ENCODE results near the gene ANTKMT. TPM values are rescaled to one million over a fixed set of nuclear protein-coding genes. Genes with fewer than 3 reads are reported as not detected.

The ANTKMT gene
- total and polyA plus RNA-seq, 2 of the 4 experiments (the other 2 are of a cell fraction), result 7.3 to 16.2 TPM

GRCh38 chr16:765488-765865, 44.5 kb downstream of the ANTKMT start:
- no peak overlapping the region for H2AK9ac ChIP-seq (replicated peaks; ENCODE audit: low read depth, low read length, poor library complexity)
- H2BK20ac ChIP-seq (ENCODE audit: low read depth, low read length), result no peak overlapping the region
- no peak overlapping the region for H3K23ac ChIP-seq (ENCODE audit: low read depth, low read length)
- dilution Hi-C loops (cut with HindIII; ENCODE audit: low sequenced_read_pairs, unreplicated experiment), result no loop called here
- H3K14ac ChIP-seq (replicated peaks; ENCODE audit: low read depth, low read length), result no peak overlapping the region
- no peaks in the 10 kb centered on the region for H3K4me1 ChIP-seq (ENCODE audit: control insufficient read depth, insufficient read depth, low read length)
- no peak overlapping the region for H4K8ac ChIP-seq (ENCODE audit: low read depth in 2 of 2, low read length in 2 of 2)
- no peak overlapping the region for H4K5ac ChIP-seq (ENCODE audit: low read depth, low read length)
- no peaks in the 10 kb centered on the region for H3K9me3 ChIP-seq (ENCODE audit: control insufficient read depth, insufficient read depth, low read length)
- DNase-seq (no peak), ATAC-seq (ENCODE audit: low read depth) (no peak)
- no peaks in the 10 kb centered on the region for H3K36me3 ChIP-seq (ENCODE audit: control insufficient read depth, insufficient read depth, low read length)
- no peak overlapping the region for H3K4ac ChIP-seq (ENCODE audit: low read depth, low read length)
- no peak overlapping the region for H3K4me3 ChIP-seq (ENCODE audit: insufficient read depth, low read depth, low read length)
- no peak overlapping the region for H2BK15ac ChIP-seq (ENCODE audit: low read depth, low read length)
- POLR2A ChIA-PET (ENCODE audit: unreplicated experiment), result no interaction called here
- no peak overlapping the region for H2AK5ac ChIP-seq (ENCODE audit: low read depth, low read length)
- H3K18ac ChIP-seq (ENCODE audit: low read depth, low read length), result no peak overlapping the region
- no peak overlapping the region for H4K91ac ChIP-seq (ENCODE audit: insufficient read depth, low read depth, low read length)
- CTCF ChIA-PET, result no interaction called here
- TF ChIP-seq MXI1 (IDR thresholded peaks at IDR 0.05; ENCODE audit: borderline replicate concordance, low read depth, low read length) (no peak), FOS (IDR thresholded peaks at IDR 0.05; ENCODE audit: low read depth, low read length) (no peak), SMC3 (IDR thresholded peaks at IDR 0.05; ENCODE audit: low read depth, low read length) (no peak), MAFK (IDR thresholded peaks at IDR 0.05; ENCODE audit: low read depth, low read length) (no peak), RAD21 (IDR thresholded peaks at IDR 0.05; ENCODE audit: low read length) (no peak), RFX5 (IDR thresholded peaks at IDR 0.05; ENCODE audit: low read depth, low read length) (no peak), ELK1 (IDR thresholded peaks at IDR 0.05; ENCODE audit: borderline replicate concordance, low read depth, low read length) (no peak), CTCF (conservative IDR thresholded peaks at IDR 0.05; ENCODE audit: low read depth, low read length) (no peak)
- H2BK5ac ChIP-seq (ENCODE audit: low read depth, low read length, poor library complexity, severe bottlenecking), result no peak overlapping the region
- no peak overlapping the region for H3K9ac ChIP-seq (ENCODE audit: low read depth, low read length)
- no TSS peak for BruUV-seq (replicated peaks)
- H3K27ac ChIP-seq (ENCODE audit: insufficient read depth, low read length), result no peak overlapping the region
- H2AFZ ChIP-seq (replicated peaks; ENCODE audit: low read length, poor library complexity), result no peak overlapping the region
- in situ Hi-C loops (cut with MboI; ENCODE audit: low sequenced_read_pairs), result no loop called here
- H3K9me1 ChIP-seq (ENCODE audit: insufficient read depth, low read length), result no peaks in the 10 kb centered on the region
- whole genome bisulfite sequencing, 2 experiments (ENCODE audit: extremely low coverage in 2 of 2, insufficient read length in 1 of 2), result 91% methylated on average over 16 of the region's 29 CpGs; no CpG with 5 or more reads in 1 of the 2 experiments
- H3K79me1 ChIP-seq (ENCODE audit: low read depth in 1 of 2, low read length in 2 of 2), result no peaks in the 10 kb centered on the region
- no peaks in the 10 kb centered on the region for H4K20me1 ChIP-seq (ENCODE audit: insufficient read depth, low read length)
- H3K4me2 ChIP-seq (ENCODE audit: low read depth, low read length), result no peak overlapping the region
- intact Hi-C loops (cut with micrococcal nuclease), result no loop called here
- H3K56ac ChIP-seq (ENCODE audit: extremely low read depth, insufficient read depth, low read length), result no peak overlapping the region
- no peaks in the 10 kb centered on the region; the same call in 1 of the 2 replicates for H3K27me3 ChIP-seq (ENCODE audit: control insufficient read depth, insufficient read depth, low read length)
- H2BK120ac ChIP-seq (ENCODE audit: low read depth, low read length), result no peak overlapping the region

All from IMR-90 (cell line).